Muscle of arm (tissue), 12 donors: Measurements from ENCODE around the gene ZNF285. TPM values are rescaled to one million over a fixed set of nuclear protein-coding genes. Genes with fewer than 3 reads are reported as not detected.

Experiments
- polyA plus RNA-seq, 12 donors: library from polyadenylated mRNA; unstranded; fragments of 120-200 nt; gene quantifications; one replicate each; pipeline ENCODE4 v1.2.1, GENCODE V29; 2013; ENCODE audit not compliant: insufficient read length in 12 of 12

ZNF285 gene
- polyA plus RNA-seq, 12 donors = 3.6 to 9.8 (median 7.1) TPM; not detected in 1

Other genes starting within 250 kb of the ZNF285 start
- gene ZNF226, start 236.5 kb downstream of the ZNF285 start, polyA plus RNA-seq = 10 to 100 TPM in 10 of 12 donors, 1 to 10 TPM in 1, not detected in 1; 4.8 to 21.5 (median 14.3) TPM
- gene ZNF227, start 189.1 kb downstream of the ZNF285 start, polyA plus RNA-seq = 10 to 100 TPM in 11 of 12 donors, not detected in 1; 13.8 to 18.0 (median 15.4) TPM
- 10 to 100 TPM in 1 of 12 donors, 1 to 10 TPM in 10, not detected in 1; 2.3 to 14.5 (median 3.2) TPM for gene ZNF233, start 141.7 kb downstream of the ZNF285 start, polyA plus RNA-seq
- gene ZNF235, start 96.6 kb downstream of the ZNF285 start, polyA plus RNA-seq = 1 to 10 TPM in 10 of 12 donors, not detected in 2; 5.4 to 9.2 (median 6.4) TPM
- 1 to 10 TPM in 11 of 12 donors, not detected in 1; 3.1 to 8.9 (median 6.2) TPM for gene ZNF112, start 44.9 kb downstream of the ZNF285 start, polyA plus RNA-seq
- 1 to 10 TPM in 11 of 12 donors, not detected in 1; 5.5 to 8.6 (median 6.3) TPM for gene ZNF229, start 46.9 kb upstream of the ZNF285 start, polyA plus RNA-seq
- gene ZNF180, start 98.9 kb upstream of the ZNF285 start, polyA plus RNA-seq = 10 to 100 TPM in 1 of 12 donors, 1 to 10 TPM in 9, not detected in 2; 6.6 to 10.1 (median 7.7) TPM
- gene CEACAM20, start 128.1 kb upstream of the ZNF285 start, polyA plus RNA-seq = not detected
- gene IGSF23, start 212.0 kb upstream of the ZNF285 start, polyA plus RNA-seq = not detected
- gene PVR, start 242.3 kb upstream of the ZNF285 start, polyA plus RNA-seq = 10 to 100 TPM in 11 of 12 donors, not detected in 1; 19.4 to 28.7 (median 21.1) TPM